H9 (cell line): ENCODE data around the gene POU2F2. TPM values are rescaled to one million over a fixed set of nuclear protein-coding genes. Genes with fewer than 3 reads are reported as not detected.

Experiments used
- DNase-seq: peaks from one replicate; pipeline ENCODE4 v3.0.0-alpha.2; 2017
- H2AFZ ChIP-seq: one replicate; pipeline ENCODE4 v1.6.1; 2013; ENCODE audit warnings: mild to moderate bottlenecking, low read length, control low read depth, moderate library complexity
- H2AK5ac ChIP-seq: 2 replicates; pipeline ENCODE4 v1.6.1; 2013; ENCODE audit warnings: low read length, control low read depth, mixed read lengths; ENCODE audit not compliant: insufficient read length
- H2BK120ac ChIP-seq: one replicate; pipeline ENCODE4 v1.6.1; 2013; ENCODE audit warnings: low read depth, mild to moderate bottlenecking, low read length, control low read depth, inconsistent platforms; ENCODE audit not compliant: poor library complexity, severe bottlenecking
- H2BK12ac ChIP-seq: 2 replicates; pipeline ENCODE4 v1.6.1; 2013; ENCODE audit warnings: low read length, control low read depth, mixed read lengths, low read depth; ENCODE audit not compliant: insufficient read length
- H2BK15ac ChIP-seq: 2 replicates; pipeline ENCODE4 v1.6.1; 2013; ENCODE audit warnings: low read depth, low read length, control low read depth
- H2BK20ac ChIP-seq: one replicate; pipeline ENCODE4 v1.6.1; 2013; ENCODE audit warnings: low read depth, mild to moderate bottlenecking, low read length, control low read depth, inconsistent platforms; ENCODE audit not compliant: poor library complexity, severe bottlenecking
- H2BK5ac ChIP-seq: 2 replicates; pipeline ENCODE4 v1.6.1; 2013; ENCODE audit warnings: low read length, control low read depth, mixed read lengths; ENCODE audit not compliant: insufficient read length
- H3K14ac ChIP-seq: 2 replicates; pipeline ENCODE4 v1.6.1; 2013; ENCODE audit warnings: low read length, control low read depth; ENCODE audit not compliant: insufficient read depth
- H3K18ac ChIP-seq: 2 replicates; pipeline ENCODE4 v1.6.1; 2013; ENCODE audit warnings: low read depth, mild to moderate bottlenecking, mixed read lengths, low read length, control low read depth; ENCODE audit not compliant: insufficient read length
- H3K23ac ChIP-seq: 2 replicates; pipeline ENCODE4 v1.6.1; 2013; ENCODE audit warnings: low read length, control low read depth, mixed read lengths, low read depth; ENCODE audit not compliant: insufficient read length
- H3K23me2 ChIP-seq: 2 replicates; pipeline ENCODE4 v1.6.1; 2013; ENCODE audit warnings: low read depth, mild to moderate bottlenecking, mixed read lengths, low read length, control low read depth; ENCODE audit not compliant: insufficient read length, poor library complexity, severe bottlenecking
- H3K27ac ChIP-seq: 2 replicates; pipeline ENCODE4 v1.5.1; 2013; ENCODE audit warnings: low read length, control low read depth, mixed read lengths, low read depth; ENCODE audit not compliant: insufficient read length
- H3K27me3 ChIP-seq: 2 replicates; pipeline ENCODE4 v1.6.1; 2013; ENCODE audit warnings: low read length, control low read depth, inconsistent platforms; ENCODE audit not compliant: insufficient read depth
- H3K4ac ChIP-seq: 2 replicates; pipeline ENCODE4 v1.6.1; 2013; ENCODE audit warnings: low read depth, mild to moderate bottlenecking, control low read depth, inconsistent platforms, low read length, moderate library complexity
- H3K4me1 ChIP-seq: 2 replicates; pipeline ENCODE4 v1.6.1; 2013; ENCODE audit warnings: low read length, control low read depth, inconsistent platforms; ENCODE audit not compliant: insufficient read depth
- H3K4me2 ChIP-seq: 2 replicates; pipeline ENCODE4 v1.6.1; 2013; ENCODE audit warnings: low read length, control low read depth, mixed read lengths; ENCODE audit not compliant: insufficient read length, insufficient read depth
- H3K56ac ChIP-seq: 2 replicates; pipeline ENCODE4 v1.6.1; 2013; ENCODE audit warnings: low read depth, mild to moderate bottlenecking, mixed read lengths, low read length, control low read depth; ENCODE audit not compliant: insufficient read length
- H3K79me1 ChIP-seq: 2 replicates; pipeline ENCODE4 v1.6.1; 2013; ENCODE audit warnings: low read depth, mild to moderate bottlenecking, moderate library complexity, low read length, control low read depth, inconsistent platforms; ENCODE audit not compliant: insufficient read depth, poor library complexity, severe bottlenecking
- H3K79me2 ChIP-seq: 2 replicates; pipeline ENCODE4 v1.6.1; 2013; ENCODE audit warnings: low read length, control low read depth, inconsistent platforms; ENCODE audit not compliant: insufficient read depth
- H3K9ac ChIP-seq: 2 replicates; pipeline ENCODE4 v1.6.1; 2013; ENCODE audit warnings: low read length, control low read depth, mixed read lengths; ENCODE audit not compliant: insufficient read length; ENCODE audit errors: extremely low read depth
- H3K9me3 ChIP-seq: one replicate; pipeline ENCODE4 v1.6.1; 2013; ENCODE audit warnings: low read depth, low read length, inconsistent platforms; ENCODE audit not compliant: control insufficient read depth
- H3T11ph ChIP-seq: one replicate; pipeline ENCODE4 v1.6.1; 2013; ENCODE audit warnings: mild to moderate bottlenecking, low read length, control low read depth, inconsistent platforms
- H4K20me1 ChIP-seq: one replicate; pipeline ENCODE4 v1.6.1; 2013; ENCODE audit not compliant: control insufficient read depth, insufficient read length, insufficient read depth
- H4K5ac ChIP-seq: 2 replicates; pipeline ENCODE4 v1.6.1; 2013; ENCODE audit warnings: low read depth, mild to moderate bottlenecking, mixed read lengths, low read length, control low read depth; ENCODE audit not compliant: insufficient read length
- H4K8ac ChIP-seq: replicated peaks from 2 replicates; pipeline ENCODE4 v1.6.1; 2013; ENCODE audit warnings: low read length, control low read depth, mixed read lengths, low read depth; ENCODE audit not compliant: insufficient read length
- H4K91ac ChIP-seq: 2 replicates; pipeline ENCODE4 v1.6.1; 2013; ENCODE audit warnings: low read depth, mild to moderate bottlenecking, moderate library complexity, mixed read lengths, low read length, control low read depth; ENCODE audit not compliant: insufficient read length
- H3K27ac Mint-ChIP-seq, 3 experiments: 2 replicates in 2 of 3; 3 replicates in 1 of 3; pipeline ENCODE4 v1.8.0; 2020 to 2021; ENCODE audit warnings: mixed read lengths in 3 of 3, mild to moderate bottlenecking in 1 of 3, moderate library complexity in 1 of 3
- H3K27me3 Mint-ChIP-seq: 2 replicates; pipeline ENCODE4 v1.8.0; 2021; ENCODE audit warnings: low read depth, mild to moderate bottlenecking, moderate library complexity, mixed read lengths
- H3K36me3 Mint-ChIP-seq, 3 experiments: 2 replicates in 2 of 3; 3 replicates in 1 of 3; pipeline ENCODE4 v1.8.0; 2020 to 2021; ENCODE audit warnings: low read depth in 3 of 3, mixed read lengths in 3 of 3; ENCODE audit not compliant: insufficient read depth in 1 of 3
- H3K4me1 Mint-ChIP-seq, 2 experiments: 2 replicates each; pipeline ENCODE4 v1.8.0; 2020; ENCODE audit warnings: mixed read lengths in 2 of 2
- H3K4me3 Mint-ChIP-seq, 2 experiments: 2 replicates in 1 of 2; 3 replicates in 1 of 2; pipeline ENCODE4 v1.8.0; 2020 to 2021; ENCODE audit warnings: mild to moderate bottlenecking in 2 of 2, mixed read lengths in 2 of 2, moderate library complexity in 1 of 2
- H3K9me3 Mint-ChIP-seq, 2 experiments: 2 replicates in 1 of 2; 3 replicates in 1 of 2; pipeline ENCODE4 v1.8.0; 2020; ENCODE audit warnings: mild to moderate bottlenecking in 2 of 2, mixed read lengths in 2 of 2, moderate library complexity in 1 of 2
- WGBS: extraction: QIAGEN DNeasy Blood & Tissue Kit; methylation state at CpG from one replicate; pipeline ENCODE4 v1.1.7; 2013; ENCODE audit warnings: missing lambda C conversion rate, low lambda C conversion rate, mixed read lengths; ENCODE audit not compliant: insufficient read length; ENCODE audit errors: extremely low coverage; 5-methylcytosine and 5-hydroxymethylcytosine counted together
- total RNA-seq: library from RNA; stranded (reverse); gene quantifications from 2 replicates; pipeline ENCODE4 v1.2.1, GENCODE V29; 2021
- TF ChIP-seq, protein P1 (sequence below): fragments of 200-600 bp; sonication (generic); conservative IDR thresholded peaks from 3 replicates; pipeline ENCODE4 v1.8.0; 2021; ENCODE audit warnings: antibody characterized with exemption, mild to moderate bottlenecking

POU2F2 gene
- total RNA-seq, 1 experiment from 2014 or later, result 2.9 TPM

DNA sequence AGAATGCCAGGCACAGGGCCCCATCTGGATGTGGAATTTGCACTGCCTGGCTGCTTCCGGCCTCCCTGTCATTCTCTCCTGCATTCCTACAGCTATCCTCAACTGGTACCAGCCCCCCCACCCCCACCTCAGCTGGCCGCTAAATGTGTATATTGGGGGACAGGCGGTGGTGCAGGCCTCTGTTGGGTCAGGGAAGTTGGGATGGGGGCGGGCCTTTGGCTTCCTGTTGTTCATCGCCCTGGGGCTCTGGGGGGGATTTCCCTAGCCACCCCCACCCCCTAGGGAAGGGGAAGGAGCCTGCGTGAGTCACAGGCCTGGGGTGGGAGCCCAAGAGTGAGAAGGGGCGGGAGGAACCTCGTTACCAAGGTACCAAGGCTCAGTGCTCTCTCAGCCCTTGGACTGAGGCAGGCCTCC, 10.6 kb downstream of the POU2F2 start:
- no peaks in the 10 kb centered on the region for H3K79me1 ChIP-seq
- no peaks in the 10 kb centered on the region for H4K20me1 ChIP-seq
- TF ChIP-seq, protein P1, sequence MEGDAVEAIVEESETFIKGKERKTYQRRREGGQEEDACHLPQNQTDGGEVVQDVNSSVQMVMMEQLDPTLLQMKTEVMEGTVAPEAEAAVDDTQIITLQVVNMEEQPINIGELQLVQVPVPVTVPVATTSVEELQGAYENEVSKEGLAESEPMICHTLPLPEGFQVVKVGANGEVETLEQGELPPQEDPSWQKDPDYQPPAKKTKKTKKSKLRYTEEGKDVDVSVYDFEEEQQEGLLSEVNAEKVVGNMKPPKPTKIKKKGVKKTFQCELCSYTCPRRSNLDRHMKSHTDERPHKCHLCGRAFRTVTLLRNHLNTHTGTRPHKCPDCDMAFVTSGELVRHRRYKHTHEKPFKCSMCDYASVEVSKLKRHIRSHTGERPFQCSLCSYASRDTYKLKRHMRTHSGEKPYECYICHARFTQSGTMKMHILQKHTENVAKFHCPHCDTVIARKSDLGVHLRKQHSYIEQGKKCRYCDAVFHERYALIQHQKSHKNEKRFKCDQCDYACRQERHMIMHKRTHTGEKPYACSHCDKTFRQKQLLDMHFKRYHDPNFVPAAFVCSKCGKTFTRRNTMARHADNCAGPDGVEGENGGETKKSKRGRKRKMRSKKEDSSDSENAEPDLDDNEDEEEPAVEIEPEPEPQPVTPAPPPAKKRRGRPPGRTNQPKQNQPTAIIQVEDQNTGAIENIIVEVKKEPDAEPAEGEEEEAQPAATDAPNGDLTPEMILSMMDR, result no peak
- no peak overlapping the region for H2AFZ ChIP-seq
- H3K9ac ChIP-seq, result no peak overlapping the region
- no peaks in the 10 kb centered on the region for H3K9me3 ChIP-seq
- no peak overlapping the region for H2BK12ac ChIP-seq
- H4K91ac ChIP-seq, result no peak overlapping the region
- H3K27ac ChIP-seq, result no peak overlapping the region
- H3K79me2 ChIP-seq, result no peaks in the 10 kb centered on the region
- H3K14ac ChIP-seq, result no peak overlapping the region; the same call in 1 of the 2 replicates
- no peak overlapping the region for H3K23ac ChIP-seq
- no peak overlapping the region for H2AK5ac ChIP-seq
- no peaks in the 10 kb centered on the region for H3K27me3 ChIP-seq
- H3T11ph ChIP-seq, result no peak overlapping the region
- WGBS, result no CpG with 5 or more reads among the region's 8 CpGs
- peaks cover 14 to 23% of the 10 kb centered on the region in 2 experiments for H3K4me1 Mint-ChIP-seq
- no peak overlapping the region for H2BK120ac ChIP-seq
- no peak overlapping the region for H4K8ac ChIP-seq
- H2BK20ac ChIP-seq, result no peak overlapping the region
- DNase-seq, result no peak
- no peak overlapping the region for H4K5ac ChIP-seq
- no peak overlapping the region for H3K18ac ChIP-seq
- H3K36me3 Mint-ChIP-seq, result no peaks in the 10 kb centered on the region
- H3K4me1 ChIP-seq, result 0 out of 2 replicates have a peak, but pooled peaks cover 2% of the 10 kb centered on the region
- no peak overlapping the region for H2BK5ac ChIP-seq
- no peaks in the 10 kb centered on the region for H3K23me2 ChIP-seq
- H2BK15ac ChIP-seq, result no peak overlapping the region
- no peaks in the 10 kb centered on the region; a peak in 1 of 5 replicates for H3K9me3 Mint-ChIP-seq
- no peak overlapping the region; a peak in 1 of 7 replicates for H3K27ac Mint-ChIP-seq
- no peak overlapping the region for H3K56ac ChIP-seq
- H3K27me3 Mint-ChIP-seq, result peaks cover 19% of the 10 kb centered on the region
- no peak overlapping the region for H3K4ac ChIP-seq
- no peak overlapping the region for H3K4me2 ChIP-seq
- no peak overlapping the region for H3K4me3 Mint-ChIP-seq
